CD14-positive monocyte (primary cell): ENCODE data around the gene EYS. TPM values are rescaled to one million over a fixed set of nuclear protein-coding genes. Genes with fewer than 3 reads are reported as not detected.
A peak's percentile ranks its signal among the peaks of the same experiment; 100 is the strongest.

ENCODE experiments used
- DNase-seq, 3 donors: peaks; one replicate each; pipeline ENCODE4 v3.0.0-alpha.2; 2011 to 2022
- H2AFZ ChIP-seq: 2 replicates; pipeline ENCODE4 v1.6.0; 2012; ENCODE audit warnings: mild to moderate bottlenecking, low read depth, low read length, inconsistent platforms; ENCODE audit not compliant: insufficient read depth, poor library complexity, severe bottlenecking
- H3K27ac ChIP-seq, 2 donors: 1 replicate in 1 of 2; 2 replicates in 1 of 2; pipeline ENCODE4 v1.5.1; 2012 to 2013; ENCODE audit warnings: low read length in 2 of 2, control low read depth in 1 of 2, inconsistent platforms in 1 of 2, low read depth in 1 of 2, mild to moderate bottlenecking in 1 of 2
- H3K27me3 ChIP-seq, 2 donors: one replicate each; pipeline versions ENCODE4 v1.6.0 to v1.6.1; 2011 to 2013; ENCODE audit warnings: low read length in 2 of 2; ENCODE audit not compliant: control insufficient read depth in 2 of 2, insufficient read depth in 2 of 2
- H3K36me3 ChIP-seq, 2 donors: replicated peaks in 1 of 2; 1 replicate in 1 of 2; 2 replicates in 1 of 2; pipeline versions ENCODE4 v1.5.1 to v1.6.1; 2012 to 2013; ENCODE audit warnings: low read length in 2 of 2, control low read depth in 1 of 2, inconsistent platforms in 1 of 2, mild to moderate bottlenecking in 1 of 2; ENCODE audit not compliant: insufficient read depth in 2 of 2, control insufficient read depth in 1 of 2
- H3K4me1 ChIP-seq, 2 donors: 1 replicate in 1 of 2; 2 replicates in 1 of 2; pipeline versions ENCODE4 v1.5.1 to v1.6.1; 2012 to 2013; ENCODE audit warnings: low read length in 2 of 2, control low read depth in 1 of 2, inconsistent platforms in 1 of 2, mild to moderate bottlenecking in 1 of 2, moderate library complexity in 1 of 2; ENCODE audit not compliant: insufficient read depth in 2 of 2, control insufficient read depth in 1 of 2
- H3K4me2 ChIP-seq: replicated peaks from 2 replicates; pipeline ENCODE3; 2012; ENCODE audit warnings: low read length, moderate library complexity, mild to moderate bottlenecking; ENCODE audit not compliant: poor library complexity, severe bottlenecking; ENCODE audit errors: extremely low read depth
- H3K4me3 ChIP-seq, 3 experiments: fragments of 200-600 bp in 1 of 3; sonication (generic) in 1 of 3; replicated peaks in 1 of 3; 1 replicate in 2 of 3; 2 replicates in 1 of 3; pipeline ENCODE4 v1.5.1; 2011 to 2013; ENCODE audit warnings: low read length in 3 of 3, mild to moderate bottlenecking in 3 of 3, control low read depth in 2 of 3, low read depth in 2 of 3, inconsistent platforms in 1 of 3, moderate library complexity in 1 of 3
- H3K79me2 ChIP-seq: 2 replicates; pipeline ENCODE4 v1.6.0; 2012; ENCODE audit warnings: mild to moderate bottlenecking, control low read depth, inconsistent platforms, low read length, moderate library complexity; ENCODE audit not compliant: insufficient read depth
- H3K9ac ChIP-seq: 2 replicates; pipeline ENCODE4 v1.6.0; 2017; ENCODE audit warnings: low read length, mild to moderate bottlenecking; ENCODE audit not compliant: insufficient read depth, poor library complexity, severe bottlenecking
- H3K9me3 ChIP-seq, 2 donors: replicated peaks in 1 of 2; 1 replicate in 1 of 2; 2 replicates in 1 of 2; pipeline versions ENCODE4 v1.5.1 to v1.6.1; 2012 to 2013; ENCODE audit warnings: low read length in 2 of 2, control low read depth in 1 of 2; ENCODE audit not compliant: control insufficient read depth in 1 of 2, insufficient read depth in 1 of 2
- H4K20me1 ChIP-seq: 2 replicates; pipeline ENCODE4 v1.6.0; 2012; ENCODE audit warnings: mild to moderate bottlenecking, low read length, control low read depth, moderate library complexity; ENCODE audit not compliant: insufficient read depth
- H3K27ac Mint-ChIP-seq, 7 donors: one replicate each; pipeline ENCODE4 v1.8.0; 2020; ENCODE audit warnings: mild to moderate bottlenecking in 7 of 7, mixed read lengths in 7 of 7, moderate library complexity in 6 of 7, inconsistent platforms in 2 of 7
- H3K27me3 Mint-ChIP-seq, 3 donors: one replicate each; pipeline ENCODE4 v1.8.0; 2021 to 2022; ENCODE audit warnings: low read depth in 3 of 3, mild to moderate bottlenecking in 3 of 3, mixed read lengths in 3 of 3, moderate library complexity in 3 of 3, inconsistent platforms in 1 of 3
- H3K36me3 Mint-ChIP-seq, 2 donors: one replicate each; pipeline ENCODE4 v1.8.0; 2020; ENCODE audit warnings: mixed read lengths in 2 of 2, inconsistent platforms in 1 of 2, mild to moderate bottlenecking in 1 of 2
- H3K4me1 Mint-ChIP-seq: one replicate; pipeline ENCODE4 v1.8.0; 2020; ENCODE audit warnings: mild to moderate bottlenecking, mixed read lengths
- H3K4me3 Mint-ChIP-seq, 2 donors: one replicate each; pipeline ENCODE4 v1.8.0; 2020; ENCODE audit warnings: mild to moderate bottlenecking in 2 of 2, mixed read lengths in 2 of 2, moderate library complexity in 1 of 2
- H3K9me3 Mint-ChIP-seq, 7 donors: one replicate each; pipeline ENCODE4 v1.8.0; 2020 to 2022; ENCODE audit warnings: mixed read lengths in 7 of 7, mild to moderate bottlenecking in 6 of 7, moderate library complexity in 6 of 7, inconsistent platforms in 2 of 7
- WGBS: methylation state at CpG from one replicate; pipeline ENCODE4 v1.1.5; 2013; ENCODE audit warnings: missing lambda C conversion rate; ENCODE audit not compliant: insufficient coverage; 5-methylcytosine and 5-hydroxymethylcytosine counted together
- intact Hi-C, 2 donors: fragments of 100-400 bp; cut with micrococcal nuclease; formaldehyde crosslinking; loops; one replicate each; pipeline versions ENCODE4 v1.15.0 to v1.15.1; 2023
- polyA plus RNA-seq, 3 donors: library from polyadenylated mRNA; depleted of rRNA in 1 of 3; unstranded in 2 of 3; stranded (reverse) in 1 of 3; fragments of 300-500 nt in 2 of 3; fragments of >200 nt in 1 of 3; fragmentation: Illumina TruSeq in 2 of 3; gene quantifications; 1 replicate in 2 of 3; 2 replicates in 1 of 3; pipeline ENCODE4 v1.2.3, GENCODE V29; 2012 to 2021
- TF ChIP-seq, protein P1 (sequence below): fragments of 200-600 bp; IDR thresholded peaks from one replicate; pipeline ENCODE4 v1.8.0; 2022; ENCODE audit warnings: antibody characterized with exemption, mild to moderate bottlenecking

Gene EYS
- polyA plus RNA-seq, 3 donors = 0.01 to 0.03 TPM; not detected in 1

- Mint-ChIP-seq H3K4me1 (no peaks in the 10 kb centered on the region), H3K4me3 (no peak overlapping the region), H3K27me3 (no peaks in the 10 kb centered on the region), H3K27ac (no peak overlapping the region), H3K36me3 (no peaks in the 10 kb centered on the region), H3K9me3 (peaks cover 0 to 6% (median 0%) of the 10 kb centered on the region in 7 donors)
- no CpG with 5 or more reads among the region's 1 CpG for WGBS
- Histone ChIP-seq H3K27me3 (no peaks in the 10 kb centered on the region), H4K20me1 (no peaks in the 10 kb centered on the region), H3K4me1 (no peaks in the 10 kb centered on the region), H2AFZ (no peak overlapping the region), H3K36me3 (no peaks in the 10 kb centered on the region), H3K79me2 (no peaks in the 10 kb centered on the region), H3K9ac (no peak overlapping the region), H3K4me3 (no peak overlapping the region), H3K27ac (no peak overlapping the region), H3K4me2 (no peak overlapping the region), H3K9me3 (no peaks in the 10 kb centered on the region)
- TF ChIP-seq, protein P1, sequence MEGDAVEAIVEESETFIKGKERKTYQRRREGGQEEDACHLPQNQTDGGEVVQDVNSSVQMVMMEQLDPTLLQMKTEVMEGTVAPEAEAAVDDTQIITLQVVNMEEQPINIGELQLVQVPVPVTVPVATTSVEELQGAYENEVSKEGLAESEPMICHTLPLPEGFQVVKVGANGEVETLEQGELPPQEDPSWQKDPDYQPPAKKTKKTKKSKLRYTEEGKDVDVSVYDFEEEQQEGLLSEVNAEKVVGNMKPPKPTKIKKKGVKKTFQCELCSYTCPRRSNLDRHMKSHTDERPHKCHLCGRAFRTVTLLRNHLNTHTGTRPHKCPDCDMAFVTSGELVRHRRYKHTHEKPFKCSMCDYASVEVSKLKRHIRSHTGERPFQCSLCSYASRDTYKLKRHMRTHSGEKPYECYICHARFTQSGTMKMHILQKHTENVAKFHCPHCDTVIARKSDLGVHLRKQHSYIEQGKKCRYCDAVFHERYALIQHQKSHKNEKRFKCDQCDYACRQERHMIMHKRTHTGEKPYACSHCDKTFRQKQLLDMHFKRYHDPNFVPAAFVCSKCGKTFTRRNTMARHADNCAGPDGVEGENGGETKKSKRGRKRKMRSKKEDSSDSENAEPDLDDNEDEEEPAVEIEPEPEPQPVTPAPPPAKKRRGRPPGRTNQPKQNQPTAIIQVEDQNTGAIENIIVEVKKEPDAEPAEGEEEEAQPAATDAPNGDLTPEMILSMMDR = no peak
- no peak for DNase-seq
- intact Hi-C loops = no loop called here
These were observed 737.9 kb downstream of the EYS start for GRCh38 chr6:64969139-64969538.

DNA sequence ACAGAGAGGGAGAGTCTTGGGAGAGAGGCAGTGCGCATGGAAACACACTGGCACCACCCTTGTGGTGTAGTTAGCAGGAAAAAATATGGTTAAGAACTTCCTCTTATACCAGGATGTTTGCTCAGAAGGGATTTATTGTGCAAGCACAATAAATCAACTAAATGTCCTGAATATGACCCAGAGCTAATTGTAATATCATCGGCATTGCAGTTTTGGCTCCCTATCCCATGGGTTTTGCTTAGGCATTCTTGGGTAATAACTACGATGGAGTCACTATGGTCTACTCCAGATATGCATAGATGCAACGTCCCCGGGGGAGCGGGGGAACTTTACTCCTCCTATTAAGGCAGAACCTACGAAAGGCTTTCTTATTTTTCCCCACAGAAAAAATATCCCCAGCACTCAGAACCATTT lies 751.6 kb downstream of the EYS start:
- Histone ChIP-seq H2AFZ (no peak overlapping the region), H3K4me3 (peak overlapping the region in 1 of 3 experiments; percentile 29), H3K79me2 (no peaks in the 10 kb centered on the region), H3K4me1 (peaks cover 5 to 17% of the 10 kb centered on the region in 2 donors), H3K36me3 (no peaks in the 10 kb centered on the region), H3K9ac (no peak overlapping the region), H3K4me2 (peak overlapping the region; percentile 53), H4K20me1 (no peaks in the 10 kb centered on the region), H3K9me3 (peaks cover 0 to 4% of the 10 kb centered on the region in 2 donors), H3K27ac (no peak overlapping the region), H3K27me3 (no peaks in the 10 kb centered on the region)
- peak overlapping the region in 3 of 7 donors; percentile 19 to 64 (median 58) for H3K27ac Mint-ChIP-seq
- TF ChIP-seq, protein P1 = no peak
- no peaks in the 10 kb centered on the region for H3K36me3 Mint-ChIP-seq
- H3K9me3 Mint-ChIP-seq = peaks cover 3 to 12% (median 7%) of the 10 kb centered on the region in 7 donors
- H3K27me3 Mint-ChIP-seq = no peaks in the 10 kb centered on the region
- H3K4me1 Mint-ChIP-seq = peaks cover 10% of the 10 kb centered on the region
- peak overlapping the region in 1 of 2 donors; percentile 69 for H3K4me3 Mint-ChIP-seq
- DNase-seq = peak; percentile 8 to 16 (median 10)
- intact Hi-C loops = no loop called here
- 0% methylated on average over 6 of the region's 7 CpGs for WGBS
